GM12874 (cell line): Measurements from ENCODE around the gene ASF1A.

Experiments
- TF ChIP-seq, protein P1 (sequence below): IDR thresholded peaks from 2 replicates; pipeline ENCODE4 v1.5.1; 2011; ENCODE audit warnings: low read depth, mild to moderate bottlenecking, control low read depth, low read length, moderate library complexity; ENCODE audit not compliant: insufficient read depth

The ASF1A gene

GRCh38 chr6:118932421-118932820, 38.5 kb downstream of the ASF1A start:
- TF ChIP-seq, protein P1, sequence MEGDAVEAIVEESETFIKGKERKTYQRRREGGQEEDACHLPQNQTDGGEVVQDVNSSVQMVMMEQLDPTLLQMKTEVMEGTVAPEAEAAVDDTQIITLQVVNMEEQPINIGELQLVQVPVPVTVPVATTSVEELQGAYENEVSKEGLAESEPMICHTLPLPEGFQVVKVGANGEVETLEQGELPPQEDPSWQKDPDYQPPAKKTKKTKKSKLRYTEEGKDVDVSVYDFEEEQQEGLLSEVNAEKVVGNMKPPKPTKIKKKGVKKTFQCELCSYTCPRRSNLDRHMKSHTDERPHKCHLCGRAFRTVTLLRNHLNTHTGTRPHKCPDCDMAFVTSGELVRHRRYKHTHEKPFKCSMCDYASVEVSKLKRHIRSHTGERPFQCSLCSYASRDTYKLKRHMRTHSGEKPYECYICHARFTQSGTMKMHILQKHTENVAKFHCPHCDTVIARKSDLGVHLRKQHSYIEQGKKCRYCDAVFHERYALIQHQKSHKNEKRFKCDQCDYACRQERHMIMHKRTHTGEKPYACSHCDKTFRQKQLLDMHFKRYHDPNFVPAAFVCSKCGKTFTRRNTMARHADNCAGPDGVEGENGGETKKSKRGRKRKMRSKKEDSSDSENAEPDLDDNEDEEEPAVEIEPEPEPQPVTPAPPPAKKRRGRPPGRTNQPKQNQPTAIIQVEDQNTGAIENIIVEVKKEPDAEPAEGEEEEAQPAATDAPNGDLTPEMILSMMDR: no peak

DNA sequence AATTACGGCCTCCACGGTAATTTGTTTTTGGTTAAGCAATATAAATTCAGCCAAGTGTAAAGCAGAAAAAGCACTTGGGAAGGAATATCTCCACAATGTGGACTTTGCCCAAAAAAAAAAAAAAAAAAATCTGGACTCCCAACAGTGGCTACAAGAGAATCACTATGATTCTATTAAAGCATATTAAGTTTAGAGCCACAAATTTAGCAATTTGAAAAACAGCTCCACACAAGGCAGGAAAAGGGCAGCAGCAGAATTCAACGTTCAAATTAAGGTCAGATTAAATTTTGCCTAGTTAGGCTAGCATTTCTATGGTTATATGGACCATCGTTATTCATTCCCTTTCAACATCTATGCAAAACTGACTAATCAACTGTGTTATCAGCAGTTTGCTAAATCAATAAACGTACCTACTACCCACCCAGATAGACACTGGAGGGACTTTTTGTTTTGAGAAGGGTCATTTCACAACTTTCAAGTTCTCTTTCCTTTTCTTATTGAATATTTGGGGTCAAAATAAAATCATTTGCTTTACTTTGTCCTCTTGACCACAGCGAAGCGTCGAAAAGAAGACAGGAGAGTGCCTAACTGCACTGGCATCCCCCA, 40.0 kb downstream of the ASF1A start:
- TF ChIP-seq, protein P1: no peak

DNA sequence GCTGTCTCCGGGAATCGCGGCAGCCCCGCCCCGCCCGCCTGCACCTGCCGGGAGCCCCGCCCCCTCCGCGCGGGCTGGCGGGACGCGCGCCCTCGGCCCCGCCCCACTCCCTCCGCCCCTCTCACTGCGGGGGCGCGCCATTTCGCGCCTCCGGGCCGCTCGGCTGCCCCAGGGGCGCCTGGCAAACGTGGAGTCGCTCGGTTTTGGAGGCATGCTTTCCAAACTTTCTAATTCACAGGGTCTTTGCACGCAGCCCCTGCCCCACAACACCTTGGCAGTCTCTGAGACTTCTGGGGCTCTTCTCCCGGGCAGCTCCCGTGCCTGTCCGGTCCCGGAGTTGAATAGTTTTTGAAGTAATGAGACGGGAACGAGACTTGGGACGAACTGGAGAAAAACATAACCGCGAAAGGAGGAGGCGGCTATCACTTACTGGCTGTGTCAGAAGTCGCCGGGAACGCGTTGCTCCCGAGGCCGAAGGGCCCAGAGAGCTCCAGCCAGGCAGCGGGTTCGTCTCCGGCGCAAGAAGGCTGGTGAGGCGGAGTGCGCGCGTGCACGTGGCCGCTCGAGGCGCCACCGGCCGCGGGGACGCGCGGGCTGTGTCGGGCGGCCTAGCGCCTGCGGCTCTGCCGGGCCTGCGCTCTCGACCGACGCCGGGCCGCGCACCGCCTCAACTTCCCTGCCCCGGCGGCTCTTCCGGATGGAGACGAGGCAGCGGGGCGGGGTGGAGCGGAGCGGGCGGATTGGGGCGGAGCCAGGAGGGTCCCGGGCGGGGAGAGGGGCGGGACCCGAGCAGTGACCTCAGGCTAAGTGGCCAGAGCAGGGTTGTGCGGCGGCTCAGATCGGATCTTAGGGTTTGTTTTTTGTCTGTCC, 40.7 kb downstream of the ASF1A start, which contains the start of gene MCM9:
Gene MCM9 (minus strand): TSS at position 699 of the 870 bp plus-strand sequence. CDS start 3,436 bp downstream, outside the sequence.
- TF ChIP-seq, protein P1: no peak

DNA sequence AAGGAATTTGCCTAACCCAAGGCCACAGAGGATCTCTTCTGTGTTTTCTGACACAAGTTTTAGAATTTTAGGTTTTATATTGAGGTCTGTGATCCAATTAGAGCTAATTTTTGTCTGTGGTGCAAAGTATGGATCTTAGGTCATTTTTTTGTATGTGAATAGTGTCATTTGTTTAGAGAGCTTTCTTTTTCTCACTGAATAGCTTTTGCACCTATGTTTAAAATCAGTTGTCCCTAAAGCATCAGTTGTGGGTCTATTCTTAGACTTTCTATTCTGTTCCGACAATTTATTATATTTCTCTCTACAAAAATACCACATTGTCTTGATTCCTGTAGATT, 41.3 kb downstream of the ASF1A start:
- TF ChIP-seq, protein P1: no peak

DNA sequence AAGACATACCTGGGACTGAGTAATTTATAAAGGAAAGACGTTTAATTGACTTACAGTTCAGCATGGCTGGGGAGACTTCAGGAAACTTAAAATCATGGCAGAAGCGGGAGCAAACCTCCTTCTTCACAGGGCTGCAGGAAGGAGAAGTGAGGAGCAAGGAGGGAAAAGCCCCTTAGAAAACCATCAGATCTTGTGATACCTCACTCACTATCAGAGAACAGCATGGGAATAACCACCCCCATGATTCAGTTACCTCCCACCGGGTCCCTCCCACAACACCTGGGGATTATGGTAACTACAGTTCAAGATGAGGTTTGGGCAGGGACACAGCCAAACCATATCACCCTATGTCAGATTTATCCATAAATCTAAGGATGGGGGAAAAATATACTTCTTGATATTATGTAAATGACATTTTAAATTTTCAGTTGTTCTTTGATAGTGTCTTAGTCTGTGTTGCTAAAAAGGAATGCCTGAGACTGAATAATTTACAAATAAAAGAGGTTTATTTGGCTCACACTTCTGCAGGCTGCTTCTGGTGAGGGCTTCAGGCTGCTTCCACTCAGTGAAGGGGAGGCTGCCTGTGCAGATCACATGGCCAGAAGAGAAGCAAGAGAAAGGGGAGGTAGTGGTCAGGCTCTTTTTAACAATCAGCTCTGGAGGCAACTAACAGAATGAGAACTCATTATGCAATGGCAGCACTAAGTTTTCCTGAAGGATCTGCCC, 42.2 kb downstream of the ASF1A start:
- TF ChIP-seq, protein P1: no peak

DNA sequence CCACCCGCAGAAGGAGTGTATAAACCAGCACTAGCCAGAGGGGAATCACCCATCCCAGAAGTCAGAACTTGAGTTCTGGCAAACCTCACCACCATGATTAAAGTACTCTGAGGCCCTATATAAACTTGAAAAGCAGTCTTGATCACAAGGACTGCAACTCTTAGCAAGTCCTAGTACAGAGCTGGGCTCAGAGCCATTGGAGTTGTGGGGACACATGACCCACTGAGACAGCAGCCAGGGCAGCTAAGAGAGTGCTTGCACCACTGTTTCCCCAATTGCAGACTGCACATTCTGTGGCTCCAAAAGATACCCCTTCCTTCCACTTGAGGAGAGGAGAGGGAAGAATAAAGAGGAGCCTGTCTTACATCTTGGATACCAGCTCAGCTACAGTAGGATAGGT, 45.7 kb downstream of the ASF1A start:
- TF ChIP-seq, protein P1: no peak

DNA sequence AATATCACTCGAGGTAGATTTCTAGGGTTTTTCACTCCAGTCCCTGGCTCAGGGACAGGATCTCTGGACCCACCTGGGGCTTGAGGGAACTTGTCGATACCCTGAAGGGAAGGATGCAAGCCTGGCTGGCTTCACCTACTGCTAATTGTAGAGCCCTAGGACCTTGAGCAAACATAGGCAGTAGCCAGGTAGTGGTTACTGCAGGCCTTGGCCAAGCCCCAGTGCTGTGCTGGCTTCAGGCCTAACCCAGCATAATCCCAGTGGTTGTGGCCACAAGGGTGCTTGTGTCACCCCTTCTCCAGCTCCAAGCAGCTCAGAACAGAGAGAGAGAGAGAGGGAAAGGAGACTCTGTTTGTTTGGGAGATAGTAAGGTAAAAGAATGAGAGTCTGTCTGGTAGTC, 46.8 kb downstream of the ASF1A start:
- TF ChIP-seq, protein P1: no peak
